ENCODE measurements around the gene GCSH. TPM values are rescaled to one million over a fixed set of nuclear protein-coding genes. Genes with fewer than 3 reads are reported as not detected.
A peak's percentile ranks its signal among the peaks of the same experiment; 100 is the strongest.

The GCSH gene
- total RNA-seq, 2 experiments from 2014 or later: 11.7 to 42.5 TPM

DNA sequence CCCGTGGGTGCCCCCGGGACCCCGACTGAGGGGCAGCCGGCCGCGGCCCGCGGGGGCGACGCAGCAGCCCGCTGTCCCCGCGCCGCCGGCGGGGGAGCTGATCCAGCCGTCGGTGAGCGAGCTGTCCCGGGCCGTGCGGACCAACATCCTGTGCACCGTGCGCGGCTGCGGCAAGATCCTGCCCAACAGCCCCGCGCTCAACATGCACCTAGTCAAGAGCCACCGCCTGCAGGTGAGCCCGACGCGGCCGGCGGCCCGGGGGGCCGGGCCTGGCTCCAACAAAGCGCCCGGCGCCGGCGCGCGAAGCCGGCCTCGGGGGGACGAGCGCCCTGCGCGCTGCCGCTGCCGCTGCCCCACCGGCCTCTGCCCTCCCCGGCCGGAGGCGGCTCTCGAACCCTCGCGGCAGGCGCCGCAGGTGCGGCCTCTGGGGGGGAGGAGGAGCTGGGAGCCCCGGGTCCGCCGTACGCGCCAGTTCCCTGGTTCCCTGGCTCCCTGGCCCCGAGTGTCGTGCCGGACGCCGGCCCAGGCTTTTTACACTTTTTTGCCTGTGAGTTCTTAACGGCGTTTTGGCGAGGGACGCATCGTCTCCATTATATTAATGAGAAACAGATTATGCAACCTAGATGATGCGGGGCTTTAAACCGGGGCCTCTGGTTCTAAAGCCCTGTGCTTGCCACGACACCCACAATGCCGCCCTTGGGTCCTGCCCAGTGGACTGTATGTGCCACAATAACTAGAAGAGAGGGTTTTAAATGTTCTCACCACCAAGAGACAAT, 60.0 kb downstream of the GCSH start:
- TF ChIP-seq EZH2phosphoT487 (IDR thresholded peaks at IDR 0.05; ENCODE audit: borderline replicate concordance, low read depth, low read length): no peak
- TF ChIP-seq, protein P1, sequence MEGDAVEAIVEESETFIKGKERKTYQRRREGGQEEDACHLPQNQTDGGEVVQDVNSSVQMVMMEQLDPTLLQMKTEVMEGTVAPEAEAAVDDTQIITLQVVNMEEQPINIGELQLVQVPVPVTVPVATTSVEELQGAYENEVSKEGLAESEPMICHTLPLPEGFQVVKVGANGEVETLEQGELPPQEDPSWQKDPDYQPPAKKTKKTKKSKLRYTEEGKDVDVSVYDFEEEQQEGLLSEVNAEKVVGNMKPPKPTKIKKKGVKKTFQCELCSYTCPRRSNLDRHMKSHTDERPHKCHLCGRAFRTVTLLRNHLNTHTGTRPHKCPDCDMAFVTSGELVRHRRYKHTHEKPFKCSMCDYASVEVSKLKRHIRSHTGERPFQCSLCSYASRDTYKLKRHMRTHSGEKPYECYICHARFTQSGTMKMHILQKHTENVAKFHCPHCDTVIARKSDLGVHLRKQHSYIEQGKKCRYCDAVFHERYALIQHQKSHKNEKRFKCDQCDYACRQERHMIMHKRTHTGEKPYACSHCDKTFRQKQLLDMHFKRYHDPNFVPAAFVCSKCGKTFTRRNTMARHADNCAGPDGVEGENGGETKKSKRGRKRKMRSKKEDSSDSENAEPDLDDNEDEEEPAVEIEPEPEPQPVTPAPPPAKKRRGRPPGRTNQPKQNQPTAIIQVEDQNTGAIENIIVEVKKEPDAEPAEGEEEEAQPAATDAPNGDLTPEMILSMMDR (conservative IDR thresholded peaks at IDR 0.05; ENCODE audit: low read length): no peak
- H3K4me1 ChIP-seq (ENCODE audit: insufficient read depth, low read length, poor library complexity, severe bottlenecking): peaks cover 13% of the 10 kb centered on the region
- peaks cover 18% of the 10 kb centered on the region; the same call in 1 of the 2 replicates for H3K79me2 ChIP-seq (ENCODE audit: insufficient read depth, low read depth, low read length)
- peak overlapping the region; percentile 15 for H3K27ac ChIP-seq (ENCODE audit: low read depth, low read length, poor library complexity, severe bottlenecking)
- peak overlapping the region; percentile 92 for H3K4me2 ChIP-seq (ENCODE audit: low read length)
- ChIA-PET CTCF (ENCODE audit: unreplicated experiment) (no interaction called here), POLR2A (interaction anchor here (0.6 to 2.0 kb wide), 4 partner anchors 36 to 42 kb away, joined by 3 to 10 read pairs (median 4); partner anchors contain the start of gene C16orf46)
- peak overlapping the region; percentile 76 for H3K4me3 ChIP-seq (ENCODE audit: low read depth, low read length, poor library complexity, severe bottlenecking)
- H4K20me1 ChIP-seq (ENCODE audit: insufficient read depth, low read length): no peaks in the 10 kb centered on the region
- intact Hi-C loops (cut with micrococcal nuclease; ENCODE audit: unreplicated experiment): loop anchor here (1.0 to 10.0 kb wide), 4 partner anchors 41 to 701 kb away; partner anchors contain the start of genes C16orf46 and GCSH
- H3K36me3 ChIP-seq (ENCODE audit: insufficient read depth, low read length): peaks cover 29% of the 10 kb centered on the region
- no TSS peak for BruUV-seq (replicated peaks)
- peak overlapping the region; percentile 74; the same call in 1 of the 2 replicates for H2AFZ ChIP-seq (ENCODE audit: low read length)
- no peaks in the 10 kb centered on the region for H3K9me3 ChIP-seq (ENCODE audit: low read length)
- H3K9me2 ChIP-seq (ENCODE audit: insufficient read depth, low read length): no peaks in the 10 kb centered on the region
- DNase-seq (ENCODE audit: low spot score): peak; percentile 72

DNA sequence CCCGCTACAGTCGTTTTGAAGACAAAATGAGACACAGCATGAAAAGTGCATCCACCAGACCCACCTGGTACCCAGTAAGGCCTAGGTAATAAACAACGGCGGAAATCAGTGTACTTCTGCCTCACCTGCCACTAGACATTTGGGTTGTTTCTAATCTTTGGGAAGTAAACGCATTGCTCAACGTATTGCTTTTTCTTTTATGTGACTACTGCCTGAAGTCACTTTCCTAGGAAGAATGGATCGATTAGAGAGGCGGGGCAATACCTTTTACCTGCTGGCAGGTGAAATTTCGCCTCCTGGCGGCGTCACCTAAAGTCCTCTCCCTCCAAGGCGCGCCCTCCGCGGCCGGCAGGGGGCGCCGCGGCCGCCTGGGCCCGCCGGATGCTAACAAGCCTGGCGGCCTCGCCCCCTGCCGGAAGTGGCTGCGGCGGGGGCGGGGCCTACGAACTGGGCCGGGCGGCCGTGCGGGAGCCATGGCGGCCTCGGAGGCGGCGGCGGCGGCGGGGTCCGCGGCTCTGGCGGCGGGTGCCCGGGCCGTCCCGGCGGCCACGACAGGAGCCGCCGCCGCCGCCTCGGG, 60.7 kb downstream of the GCSH start, which contains the start of gene ATMIN:
Gene ATMIN, plus strand, starts transcription at position 445 of the 577 bp plus-strand sequence. Its CDS starts 29 bp downstream, at position 474.
- DNase-seq (ENCODE audit: low spot score): peak; percentile 93
- no peaks in the 10 kb centered on the region for H4K20me1 ChIP-seq (ENCODE audit: insufficient read depth, low read length)

More for the DNA sequence above, 60.7 kb downstream of the GCSH start, which contains the start of gene ATMIN:
- CTCF ChIA-PET (ENCODE audit: unreplicated experiment): no interaction called here
- H3K4me1 ChIP-seq (ENCODE audit: insufficient read depth, low read length, poor library complexity, severe bottlenecking): peaks cover 13% of the 10 kb centered on the region
- H3K4me3 ChIP-seq (ENCODE audit: low read depth, low read length, poor library complexity, severe bottlenecking): peak within 1 kb of the TSS; percentile 76
- H3K9me2 ChIP-seq (ENCODE audit: insufficient read depth, low read length): no peaks in the 10 kb centered on the region
- POLR2A ChIA-PET: interaction anchor here (1.3 kb wide), 1 partner anchor 38 kb away, joined by 3 read pairs; no protein-coding TSS in a partner anchor
- peak within 1 kb of the TSS; percentile 15 for H3K27ac ChIP-seq (ENCODE audit: low read depth, low read length, poor library complexity, severe bottlenecking)
- H3K9me3 ChIP-seq (ENCODE audit: low read length): no peaks in the 10 kb centered on the region
- TF ChIP-seq, protein P1 (conservative IDR thresholded peaks at IDR 0.05; ENCODE audit: low read length): peak; percentile 95
- no peak for TF ChIP-seq EZH2phosphoT487 (IDR thresholded peaks at IDR 0.05; ENCODE audit: borderline replicate concordance, low read depth, low read length)
- BruUV-seq (replicated peaks): no TSS peak
- peak within 1 kb of the TSS; percentile 92 for H3K4me2 ChIP-seq (ENCODE audit: low read length)
- intact Hi-C loops (cut with micrococcal nuclease; ENCODE audit: unreplicated experiment): loop anchor here (1.0 to 10.0 kb wide), 3 partner anchors 61 to 702 kb away; partner anchors contain the start of gene GCSH
- H3K79me2 ChIP-seq (ENCODE audit: insufficient read depth, low read depth, low read length): peaks cover 18% of the 10 kb centered on the region; the same call in 1 of the 2 replicates
- peaks cover 28% of the 10 kb centered on the region for H3K36me3 ChIP-seq (ENCODE audit: insufficient read depth, low read length)
- peak within 1 kb of the TSS; percentile 74; the same call in 1 of the 2 replicates for H2AFZ ChIP-seq (ENCODE audit: low read length)

Small RNA genes lying within 50 kb of the gene (small RNA-seq; reads per million reads assigned to genes)
- gene AC092718.3 (not detected), gene RNU6-1191P (not detected)

Other genes with a start within 250 kb of the GCSH start
- 61.3 and 99.8 TPM in 2 replicates for gene CMC2, start 89.5 kb downstream of the GCSH start, total RNA-seq (2014; rRNA removed; shearing (Covaris generic))
- gene CMC2, start 89.5 kb downstream of the GCSH start, total RNA-seq (2022): 89.1 and 94.5 TPM in 2 replicates
- 52.4 and 97.3 TPM in 2 replicates for gene CENPN, start 89.2 kb downstream of the GCSH start, total RNA-seq (2014; rRNA removed; shearing (Covaris generic))
- 51.8 and 58.8 TPM in 2 replicates for gene CENPN, start 89.2 kb downstream of the GCSH start, total RNA-seq (2022)
- gene ATMIN, start 60.6 kb downstream of the GCSH start, total RNA-seq (2014; rRNA removed; shearing (Covaris generic)): 13.6 and 15.0 TPM in 2 replicates
- 23.7 and 26.1 TPM in 2 replicates for gene ATMIN, start 60.6 kb downstream of the GCSH start, total RNA-seq (2022)
- gene C16orf46, start 19.2 kb downstream of the GCSH start, total RNA-seq (2014; rRNA removed; shearing (Covaris generic)): 0.69 and 1.6 TPM in 2 replicates
- gene C16orf46, start 19.2 kb downstream of the GCSH start, total RNA-seq (2022): 0.81 and 1.2 TPM in 2 replicates
- gene BCO1, start 142.3 kb upstream of the GCSH start, total RNA-seq (2014; rRNA removed; shearing (Covaris generic)): not detected in 2 replicates
- gene BCO1, start 142.3 kb upstream of the GCSH start, total RNA-seq (2022): not detected in 2 replicates
- gene GAN, start 218.6 kb upstream of the GCSH start, total RNA-seq (2014; rRNA removed; shearing (Covaris generic)): 5.1 and 6.2 TPM in 2 replicates
- gene GAN, start 218.6 kb upstream of the GCSH start, total RNA-seq (2022): 10.5 and 14.2 TPM in 2 replicates